Peyer's patch (tissue), 4 donors: Measurements from ENCODE around the gene PACS1. TPM values are rescaled to one million over a fixed set of nuclear protein-coding genes. Genes with fewer than 3 reads are reported as not detected.
"Not testable (repeated sequence)": the region's sequence is repeated elsewhere in the genome, so short reads cannot be mapped to it uniquely, and the experiment has no call there.

Experiments
- DNase-seq, 3 donors: peaks; one replicate each; pipeline ENCODE4 v3.0.0-alpha.2; 2017 to 2019
- H3K27ac ChIP-seq, 4 donors: fragments of 200-600 bp; sonication (generic); one replicate each; pipeline ENCODE4 v1.5.1; 2016 to 2019
- H3K27me3 ChIP-seq, 2 donors: fragments of 200-600 bp; sonication (generic); one replicate each; pipeline ENCODE4 v1.5.1; 2019
- H3K36me3 ChIP-seq, 3 donors: fragments of 200-600 bp; sonication (generic); one replicate each; pipeline ENCODE4 v1.5.1; 2016 to 2019
- H3K4me1 ChIP-seq, 4 donors: fragments of 200-600 bp; sonication (generic); one replicate each; pipeline ENCODE4 v1.5.1; 2016 to 2019
- H3K4me3 ChIP-seq, 4 donors: fragments of 200-600 bp; sonication (generic); 1 replicate in 3 of 4; 2 replicates in 1 of 4; pipeline ENCODE4 v1.5.1; 2016 to 2019; ENCODE audit warnings: mild to moderate bottlenecking in 1 of 4
- H3K9me3 ChIP-seq, 4 donors: fragments of 200-600 bp; sonication (generic); one replicate each; pipeline ENCODE4 v1.5.1; 2016 to 2019; ENCODE audit warnings: mild to moderate bottlenecking in 1 of 4
- CTCF ChIP-seq, 6 experiments: fragments of 450-650 bp in 4 of 6; fragments of 200-600 bp in 2 of 6; sonication (generic) in 1 of 6; IDR thresholded peaks; one replicate each; pipeline ENCODE4 v1.5.1; 2017 to 2019; ENCODE audit warnings: antibody characterized with exemption in 6 of 6, mild to moderate bottlenecking in 3 of 6, moderate library complexity in 1 of 6
- POLR2A ChIP-seq, 2 donors: fragments of 450-650 bp; IDR thresholded peaks; one replicate each; pipeline ENCODE4 v1.5.1; 2017; ENCODE audit warnings: antibody characterized with exemption in 2 of 2, mild to moderate bottlenecking in 2 of 2, moderate library complexity in 2 of 2
- total RNA-seq, 4 donors: library from RNA; depleted of rRNA; stranded (reverse); fragments of >200 nt; gene quantifications; one replicate each; pipeline ENCODE4 v1.1.0, GENCODE V29; 2016

PACS1 gene
- total RNA-seq, 4 donors from 2014 or later = 10.3 to 52.0 (median 22.3) TPM

- DNase-seq = no peak
- Histone ChIP-seq H3K27ac (no peak overlapping the region), H3K27me3 (no peaks in the 10 kb centered on the region), H3K36me3 (peaks cover 0 to 12% (median 0%) of the 10 kb centered on the region in 3 donors), H3K9me3 (no peaks in the 10 kb centered on the region), H3K4me1 (no peaks in the 10 kb centered on the region), H3K4me3 (no peak overlapping the region)
- no peak for TF ChIP-seq CTCF (IDR thresholded peaks at IDR 0.05)
- no peak for TF ChIP-seq POLR2A (IDR thresholded peaks at IDR 0.05)
These were observed 177.2 kb downstream of the PACS1 start for GRCh38 chr11:66247295-66247694.

GRCh38 chr11:66247801-66248200, 177.7 kb downstream of the PACS1 start:
- Histone ChIP-seq H3K4me3 (no peak overlapping the region), H3K4me1 (no peaks in the 10 kb centered on the region), H3K27ac (no peak overlapping the region), H3K27me3 (no peaks in the 10 kb centered on the region), H3K9me3 (no peaks in the 10 kb centered on the region), H3K36me3 (peaks cover 0 to 7% (median 0%) of the 10 kb centered on the region in 3 donors)
- no peak for DNase-seq
- no peak for TF ChIP-seq CTCF (IDR thresholded peaks at IDR 0.05)
- no peak for TF ChIP-seq POLR2A (IDR thresholded peaks at IDR 0.05)

GRCh38 chr11:66248903-66249302, 178.8 kb downstream of the PACS1 start:
- no peaks in the 10 kb centered on the region for H3K27me3 ChIP-seq
- H3K9me3 ChIP-seq = no peaks in the 10 kb centered on the region
- TF ChIP-seq POLR2A (IDR thresholded peaks at IDR 0.05) (no peak), CTCF (IDR thresholded peaks at IDR 0.05) (no peak)

GRCh38 chr11:66251809-66252208, 181.7 kb downstream of the PACS1 start:
- H3K9me3 ChIP-seq = no peaks in the 10 kb centered on the region
- peaks cover 0 to 5% (median 1%) of the 10 kb centered on the region in 4 donors for H3K4me1 ChIP-seq
- H3K27ac ChIP-seq = no peak overlapping the region
- DNase-seq = no peak
- no peak for TF ChIP-seq CTCF (IDR thresholded peaks at IDR 0.05)
- TF ChIP-seq POLR2A (IDR thresholded peaks at IDR 0.05) = no peak
- H3K36me3 ChIP-seq = no peaks in the 10 kb centered on the region
- H3K4me3 ChIP-seq = no peak overlapping the region
- no peaks in the 10 kb centered on the region for H3K27me3 ChIP-seq

More at GRCh38 chr11:66248903-66249302, 178.8 kb downstream of the PACS1 start:
- no peak for DNase-seq
- Histone ChIP-seq H3K27ac (no peak overlapping the region), H3K4me1 (no peaks in the 10 kb centered on the region), H3K4me3 (no peak overlapping the region), H3K36me3 (peaks cover 0 to 2% (median 0%) of the 10 kb centered on the region in 3 donors)

- not testable (repeated sequence) for H3K9me3 ChIP-seq, DNase-seq, H3K36me3 ChIP-seq, H3K27ac ChIP-seq, H3K27me3 ChIP-seq, H3K4me1 ChIP-seq, H3K4me3 ChIP-seq
These were observed 183.0 kb downstream of the PACS1 start for GRCh38 chr11:66253081-66253480.

GRCh38 chr11:66258473-66258893, 188.4 kb downstream of the PACS1 start:
- Histone ChIP-seq H3K4me1 (peaks cover 0 to 16% (median 9%) of the 10 kb centered on the region in 4 donors), H3K4me3 (peak overlapping the region; percentile 86 to 98 (median 93)), H3K9me3 (no peaks in the 10 kb centered on the region), H3K27me3 (no peaks in the 10 kb centered on the region), H3K27ac (peak overlapping the region; percentile 74 to 95 (median 84)), H3K36me3 (peaks cover 0 to 28% (median 0%) of the 10 kb centered on the region in 3 donors)
- no peak for DNase-seq
- TF ChIP-seq CTCF (IDR thresholded peaks at IDR 0.05) (no peak), POLR2A (IDR thresholded peaks at IDR 0.05) (no peak)
